ENCODE measurements around the gene AFG1L.

Gene AFG1L

GRCh38 chr6:108337721-108338120 lies 42.9 kb downstream of the AFG1L start:
- no peaks in the 10 kb centered on the region for H3K36me3 ChIP-seq (ENCODE audit: insufficient read depth, low read length)
- H3K27me3 ChIP-seq (ENCODE audit: insufficient read depth, low read length) = no peaks in the 10 kb centered on the region
- TF ChIP-seq CTCF (IDR thresholded peaks at IDR 0.05; ENCODE audit: low read length) (no peak), EZH2 (IDR thresholded peaks at IDR 0.05; ENCODE audit: borderline replicate concordance, low read length) (no peak)
- no peaks in the 10 kb centered on the region for H4K20me1 ChIP-seq (ENCODE audit: insufficient read depth, low read length)
- H3K9me2 ChIP-seq (ENCODE audit: low read depth, low read length) = no peaks in the 10 kb centered on the region
- no peaks in the 10 kb centered on the region for H3F3A ChIP-seq (ENCODE audit: insufficient read depth, low read length)
- no peak overlapping the region for H2AFZ ChIP-seq (ENCODE audit: low read length)
- H3K4me3 ChIP-seq (ENCODE audit: low read depth, low read length, poor library complexity, severe bottlenecking) = no peak overlapping the region
- no peaks in the 10 kb centered on the region for H3K4me1 ChIP-seq (ENCODE audit: insufficient read depth, low read length, severe bottlenecking)
- H3K9me3 ChIP-seq (ENCODE audit: low read length) = no peaks in the 10 kb centered on the region
- H3K9ac ChIP-seq (ENCODE audit: low read length) = no peak overlapping the region
- H3K4me2 ChIP-seq (ENCODE audit: low read length) = no peak overlapping the region
- no peaks in the 10 kb centered on the region for H3K79me2 ChIP-seq (ENCODE audit: insufficient read depth, low read length)
- H3K27ac ChIP-seq (ENCODE audit: low read depth, low read length, poor library complexity, severe bottlenecking) = no peak overlapping the region

GRCh38 chr6:108341372-108341771 lies 46.5 kb downstream of the AFG1L start:
- Histone ChIP-seq H3K4me2 (ENCODE audit: low read length) (no peak overlapping the region), H3K9ac (ENCODE audit: low read length) (no peak overlapping the region), H3K4me3 (ENCODE audit: low read depth, low read length, poor library complexity, severe bottlenecking) (no peak overlapping the region), H3K4me1 (ENCODE audit: insufficient read depth, low read length, severe bottlenecking) (no peaks in the 10 kb centered on the region), H3K27me3 (ENCODE audit: insufficient read depth, low read length) (no peaks in the 10 kb centered on the region), H3F3A (ENCODE audit: insufficient read depth, low read length) (no peaks in the 10 kb centered on the region), H3K36me3 (ENCODE audit: insufficient read depth, low read length) (no peaks in the 10 kb centered on the region), H4K20me1 (ENCODE audit: insufficient read depth, low read length) (no peaks in the 10 kb centered on the region), H3K79me2 (ENCODE audit: insufficient read depth, low read length) (no peaks in the 10 kb centered on the region), H2AFZ (ENCODE audit: low read length) (no peak overlapping the region), H3K27ac (ENCODE audit: low read depth, low read length, poor library complexity, severe bottlenecking) (no peak overlapping the region), H3K9me2 (ENCODE audit: low read depth, low read length) (no peaks in the 10 kb centered on the region), H3K9me3 (ENCODE audit: low read length) (no peaks in the 10 kb centered on the region)
- TF ChIP-seq CTCF (IDR thresholded peaks at IDR 0.05; ENCODE audit: low read length) = no peak

GRCh38 chr6:108343894-108344293 lies 49.0 kb downstream of the AFG1L start:
- TF ChIP-seq CTCF (IDR thresholded peaks at IDR 0.05; ENCODE audit: low read length) (no peak), EZH2 (IDR thresholded peaks at IDR 0.05; ENCODE audit: borderline replicate concordance, low read length) (no peak)
- H2AFZ ChIP-seq (ENCODE audit: low read length) = no peak overlapping the region
- H3K27me3 ChIP-seq (ENCODE audit: insufficient read depth, low read length) = no peaks in the 10 kb centered on the region
- H3K79me2 ChIP-seq (ENCODE audit: insufficient read depth, low read length) = no peaks in the 10 kb centered on the region
- no peaks in the 10 kb centered on the region for H3K4me1 ChIP-seq (ENCODE audit: insufficient read depth, low read length, severe bottlenecking)
- no peaks in the 10 kb centered on the region for H3F3A ChIP-seq (ENCODE audit: insufficient read depth, low read length)
- no peak overlapping the region for H3K27ac ChIP-seq (ENCODE audit: low read depth, low read length, poor library complexity, severe bottlenecking)
- H3K36me3 ChIP-seq (ENCODE audit: insufficient read depth, low read length) = no peaks in the 10 kb centered on the region
- H3K9ac ChIP-seq (ENCODE audit: low read length) = no peak overlapping the region
- no peaks in the 10 kb centered on the region for H3K9me3 ChIP-seq (ENCODE audit: low read length)
- no peak overlapping the region for H3K4me3 ChIP-seq (ENCODE audit: low read depth, low read length, poor library complexity, severe bottlenecking)
- no peaks in the 10 kb centered on the region for H3K9me2 ChIP-seq (ENCODE audit: low read depth, low read length)
- no peak overlapping the region for H3K4me2 ChIP-seq (ENCODE audit: low read length)
- no peaks in the 10 kb centered on the region for H4K20me1 ChIP-seq (ENCODE audit: insufficient read depth, low read length)

Measured in OCI-LY1 (cell line).